Activated CD8-positive, alpha-beta T cell treated with anti-CD3 and anti-CD28 coated beads for 36 hours (primary cell): ENCODE measurements around the gene KRTAP5-6. TPM values are rescaled to one million over a fixed set of nuclear protein-coding genes. Genes with fewer than 3 reads are reported as not detected.

Source experiments
- ATAC-seq: fragments of 200-7000 bp; cut with Tn5 transposase; one replicate; pipeline ENCODE4 v1.10.0; 2021; ENCODE audit warnings: mild to moderate bottlenecking, moderate library complexity
- CTCF ChIA-PET: fragments of 350-600 bp; sonication (Branson Sonifier 250); formaldehyde crosslinking; loops from one replicate; lab custom pipeline; 2021; ENCODE audit warnings: antibody characterized with exemption; lab: Charles Lee
- POLR2A ChIA-PET: fragments of 350-600 bp; sonication (Branson Sonifier 250); formaldehyde crosslinking; loops from one replicate; lab custom pipeline; 2021; ENCODE audit warnings: antibody characterized with exemption; lab: Charles Lee
- DNase-seq: peaks from one replicate; pipeline ENCODE4 v3.0.0-alpha.2; 2020
- H3K27ac Mint-ChIP-seq: one replicate; pipeline ENCODE4 v1.8.0; 2021; ENCODE audit warnings: mild to moderate bottlenecking, mixed read lengths
- H3K27me3 Mint-ChIP-seq: one replicate; pipeline ENCODE4 v1.8.0; 2021; ENCODE audit warnings: mixed read lengths
- H3K36me3 Mint-ChIP-seq: one replicate; pipeline ENCODE4 v1.8.0; 2021; ENCODE audit warnings: low read depth, mixed read lengths
- H3K4me1 Mint-ChIP-seq: one replicate; pipeline ENCODE4 v1.8.0; 2021; ENCODE audit warnings: low read depth, mixed read lengths
- H3K4me3 Mint-ChIP-seq: one replicate; pipeline ENCODE4 v1.8.0; 2021; ENCODE audit warnings: mild to moderate bottlenecking, moderate library complexity, mixed read lengths
- H3K9me3 Mint-ChIP-seq: one replicate; pipeline ENCODE4 v1.8.0; 2021; ENCODE audit warnings: mixed read lengths
- intact Hi-C: fragments of 100-400 bp; cut with micrococcal nuclease; formaldehyde crosslinking; loops from one replicate; pipeline ENCODE4 v1.10.0; 2022
- total RNA-seq, 2 experiments: library from RNA; stranded (reverse); gene quantifications; one replicate each; pipeline ENCODE4 v1.2.3, GENCODE V29; 2021
- TF ChIP-seq, protein P1 (sequence below): fragments of 200-600 bp; IDR thresholded peaks from one replicate; pipeline ENCODE4 v1.8.0; 2022; ENCODE audit warnings: antibody characterized with exemption, mild to moderate bottlenecking

The KRTAP5-6 gene
- total RNA-seq, 2 experiments from 2014 or later, result not detected

DNA sequence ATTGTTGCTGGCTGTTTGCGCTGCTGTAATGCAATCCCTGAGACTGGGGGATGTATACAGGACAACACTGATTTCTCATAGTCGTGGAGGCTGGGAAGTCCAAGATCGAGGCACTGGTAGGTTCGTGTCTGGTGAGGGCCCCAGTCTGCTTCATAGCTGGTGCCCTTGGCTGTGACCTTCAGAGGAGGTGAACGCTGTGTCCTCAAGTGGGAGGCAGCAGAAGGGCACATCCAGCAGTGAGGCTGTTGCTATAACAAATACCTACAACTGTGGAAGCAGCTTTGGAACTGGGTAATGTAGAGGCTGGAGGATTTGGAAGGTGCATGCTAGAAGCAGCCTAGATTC is 46.1 kb upstream of the KRTAP5-6 start:
- Mint-ChIP-seq H3K27ac (no peak overlapping the region), H3K36me3 (no peaks in the 10 kb centered on the region), H3K4me1 (no peaks in the 10 kb centered on the region), H3K27me3 (peaks cover 14% of the 10 kb centered on the region), H3K9me3 (no peaks in the 10 kb centered on the region), H3K4me3 (no peak overlapping the region)
- ChIA-PET CTCF (interaction anchor here (1.0 to 7.4 kb wide), 5 partner anchors 10 to 500 kb away, joined by 3 to 86 read pairs (median 7); no protein-coding TSS in a partner anchor), POLR2A (no interaction called here)
- intact Hi-C loops, result loop anchor here (5.0 kb wide), 1 partner anchor 176 kb away; no protein-coding TSS in a partner anchor
- TF ChIP-seq, protein P1, sequence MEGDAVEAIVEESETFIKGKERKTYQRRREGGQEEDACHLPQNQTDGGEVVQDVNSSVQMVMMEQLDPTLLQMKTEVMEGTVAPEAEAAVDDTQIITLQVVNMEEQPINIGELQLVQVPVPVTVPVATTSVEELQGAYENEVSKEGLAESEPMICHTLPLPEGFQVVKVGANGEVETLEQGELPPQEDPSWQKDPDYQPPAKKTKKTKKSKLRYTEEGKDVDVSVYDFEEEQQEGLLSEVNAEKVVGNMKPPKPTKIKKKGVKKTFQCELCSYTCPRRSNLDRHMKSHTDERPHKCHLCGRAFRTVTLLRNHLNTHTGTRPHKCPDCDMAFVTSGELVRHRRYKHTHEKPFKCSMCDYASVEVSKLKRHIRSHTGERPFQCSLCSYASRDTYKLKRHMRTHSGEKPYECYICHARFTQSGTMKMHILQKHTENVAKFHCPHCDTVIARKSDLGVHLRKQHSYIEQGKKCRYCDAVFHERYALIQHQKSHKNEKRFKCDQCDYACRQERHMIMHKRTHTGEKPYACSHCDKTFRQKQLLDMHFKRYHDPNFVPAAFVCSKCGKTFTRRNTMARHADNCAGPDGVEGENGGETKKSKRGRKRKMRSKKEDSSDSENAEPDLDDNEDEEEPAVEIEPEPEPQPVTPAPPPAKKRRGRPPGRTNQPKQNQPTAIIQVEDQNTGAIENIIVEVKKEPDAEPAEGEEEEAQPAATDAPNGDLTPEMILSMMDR, result no peak
- ATAC-seq (no peak), DNase-seq (no peak)

- POLR2A ChIA-PET, result no interaction called here
- peaks cover 14% of the 10 kb centered on the region for H3K27me3 Mint-ChIP-seq
- no peak for DNase-seq
Measured at GRCh38 chr11:1651411-1651980, 45.5 kb upstream of the KRTAP5-6 start.

GRCh38 chr11:1652026-1652425 is 45.0 kb upstream of the KRTAP5-6 start:
- no peak for DNase-seq
- no peak overlapping the region for H3K27ac Mint-ChIP-seq
- TF ChIP-seq, protein P1, result no peak
- no peaks in the 10 kb centered on the region for H3K9me3 Mint-ChIP-seq
- no peaks in the 10 kb centered on the region for H3K4me1 Mint-ChIP-seq
- H3K27me3 Mint-ChIP-seq, result peaks cover 14% of the 10 kb centered on the region
- no peak for ATAC-seq
- CTCF ChIA-PET, result interaction anchor here (0.6 to 7.4 kb wide), 65 partner anchors 11 to 510 kb away, joined by 3 to 95 read pairs (median 5); partner anchors contain the start of genes KRTAP5-5 and SYT8
- intact Hi-C loops, result loop anchor here (5.0 kb wide), 1 partner anchor 175 kb away; no protein-coding TSS in a partner anchor
- H3K36me3 Mint-ChIP-seq, result no peaks in the 10 kb centered on the region
- no peak overlapping the region for H3K4me3 Mint-ChIP-seq
- POLR2A ChIA-PET, result interaction anchor here (1.0 kb wide), 1 partner anchor 181 kb away, joined by 3 read pairs; no protein-coding TSS in a partner anchor

More at GRCh38 chr11:1651411-1651980, 45.5 kb upstream of the KRTAP5-6 start:
- TF ChIP-seq, protein P1, result no peak
- Mint-ChIP-seq H3K27ac (no peak overlapping the region), H3K9me3 (no peaks in the 10 kb centered on the region), H3K4me1 (no peaks in the 10 kb centered on the region), H3K4me3 (no peak overlapping the region), H3K36me3 (no peaks in the 10 kb centered on the region)
- intact Hi-C loops, result loop anchor here (5.0 kb wide), 1 partner anchor 176 kb away; no protein-coding TSS in a partner anchor
- CTCF ChIA-PET, result interaction anchor here (0.6 to 7.4 kb wide), 5 partner anchors 11 to 181 kb away, joined by 3 to 86 read pairs (median 11); no protein-coding TSS in a partner anchor
- no peak for ATAC-seq

DNA sequence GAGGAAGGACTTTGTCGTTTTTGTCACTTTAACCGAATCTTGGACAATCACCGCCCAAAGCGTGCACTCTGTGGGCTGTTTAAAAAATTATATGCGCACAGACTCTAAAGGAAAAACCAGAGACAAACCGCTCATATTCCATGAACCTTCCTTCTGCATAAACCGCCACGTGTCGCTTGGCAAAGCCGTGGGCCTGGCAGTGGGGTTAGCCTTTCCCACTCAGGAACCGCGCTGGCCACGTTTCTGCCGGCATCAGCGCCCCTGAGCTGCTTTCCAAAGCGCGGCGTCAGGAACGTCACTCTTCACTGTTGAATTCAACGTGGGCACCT is 44.6 kb upstream of the KRTAP5-6 start:
- TF ChIP-seq, protein P1, result no peak
- DNase-seq (no peak), ATAC-seq (no peak)
- POLR2A ChIA-PET, result interaction anchor here (1.0 kb wide), 1 partner anchor 181 kb away, joined by 3 read pairs; no protein-coding TSS in a partner anchor
- intact Hi-C loops, result loop anchor here (5.0 kb wide), 1 partner anchor 175 kb away; no protein-coding TSS in a partner anchor
- Mint-ChIP-seq H3K36me3 (no peaks in the 10 kb centered on the region), H3K9me3 (no peaks in the 10 kb centered on the region), H3K4me1 (no peaks in the 10 kb centered on the region), H3K27ac (no peak overlapping the region), H3K27me3 (peaks cover 14% of the 10 kb centered on the region), H3K4me3 (no peak overlapping the region)
- CTCF ChIA-PET, result interaction anchor here (0.6 to 7.4 kb wide), 65 partner anchors 12 to 510 kb away, joined by 3 to 95 read pairs (median 4); partner anchors contain the start of genes KRTAP5-5 and SYT8
